ENCODE data around the gene CCDC138. TPM values are rescaled to one million over a fixed set of nuclear protein-coding genes. Genes with fewer than 3 reads are reported as not detected.

Gene CCDC138
- polyA plus RNA-seq, 1 donor from 2014 or later, result 19.0 TPM

DNA sequence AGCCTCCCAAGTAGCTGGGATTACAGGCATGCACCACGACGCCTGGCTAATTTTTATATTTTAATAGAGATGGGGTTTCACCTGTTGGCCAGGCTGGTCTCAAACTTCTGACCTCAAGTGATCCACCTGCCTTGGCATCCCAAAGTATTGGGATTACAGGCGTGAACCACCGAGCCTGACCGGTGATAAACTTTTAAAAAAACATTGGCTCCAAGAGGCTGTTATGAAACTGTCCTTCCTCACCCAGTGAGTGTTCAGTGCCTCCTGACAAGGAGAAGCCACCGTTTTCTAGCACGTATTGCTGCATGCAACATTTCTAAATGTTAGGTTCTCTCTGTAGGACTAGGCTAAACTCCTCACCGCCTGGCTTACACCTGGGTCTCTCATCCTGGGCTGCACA lies 139.2 kb downstream of the CCDC138 start:
- H3F3A ChIP-seq (ENCODE audit: insufficient read depth, low read length, poor library complexity, severe bottlenecking), result no peaks in the 10 kb centered on the region
- no peaks in the 10 kb centered on the region for H3K27me3 ChIP-seq (ENCODE audit: insufficient read depth, low read depth, low read length)
- no peaks in the 10 kb centered on the region for H3K9me3 ChIP-seq (ENCODE audit: low read length)
- TF ChIP-seq, protein P1, sequence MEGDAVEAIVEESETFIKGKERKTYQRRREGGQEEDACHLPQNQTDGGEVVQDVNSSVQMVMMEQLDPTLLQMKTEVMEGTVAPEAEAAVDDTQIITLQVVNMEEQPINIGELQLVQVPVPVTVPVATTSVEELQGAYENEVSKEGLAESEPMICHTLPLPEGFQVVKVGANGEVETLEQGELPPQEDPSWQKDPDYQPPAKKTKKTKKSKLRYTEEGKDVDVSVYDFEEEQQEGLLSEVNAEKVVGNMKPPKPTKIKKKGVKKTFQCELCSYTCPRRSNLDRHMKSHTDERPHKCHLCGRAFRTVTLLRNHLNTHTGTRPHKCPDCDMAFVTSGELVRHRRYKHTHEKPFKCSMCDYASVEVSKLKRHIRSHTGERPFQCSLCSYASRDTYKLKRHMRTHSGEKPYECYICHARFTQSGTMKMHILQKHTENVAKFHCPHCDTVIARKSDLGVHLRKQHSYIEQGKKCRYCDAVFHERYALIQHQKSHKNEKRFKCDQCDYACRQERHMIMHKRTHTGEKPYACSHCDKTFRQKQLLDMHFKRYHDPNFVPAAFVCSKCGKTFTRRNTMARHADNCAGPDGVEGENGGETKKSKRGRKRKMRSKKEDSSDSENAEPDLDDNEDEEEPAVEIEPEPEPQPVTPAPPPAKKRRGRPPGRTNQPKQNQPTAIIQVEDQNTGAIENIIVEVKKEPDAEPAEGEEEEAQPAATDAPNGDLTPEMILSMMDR (IDR thresholded peaks at IDR 0.05; ENCODE audit: poor library complexity, severe bottlenecking), result no peak
- TF ChIP-seq EZH2 (IDR thresholded peaks at IDR 0.05; ENCODE audit: borderline replicate concordance, insufficient read depth, low read length, poor library complexity, severe bottlenecking) (no peak), POLR2AphosphoS5 (IDR thresholded peaks at IDR 0.05) (no peak), REST (IDR thresholded peaks at IDR 0.05; ENCODE audit: borderline replicate concordance) (no peak), EP300 (conservative IDR thresholded peaks at IDR 0.05; ENCODE audit: poor library complexity, severe bottlenecking) (no peak), MXI1 (conservative IDR thresholded peaks at IDR 0.05; ENCODE audit: poor library complexity, severe bottlenecking) (no peak), TAF1 (IDR thresholded peaks at IDR 0.05; ENCODE audit: low read depth) (no peak), RAD21 (conservative IDR thresholded peaks at IDR 0.05) (no peak), SMC3 (conservative IDR thresholded peaks at IDR 0.05; ENCODE audit: poor library complexity) (no peak)
- no peaks in the 10 kb centered on the region for H4K20me1 ChIP-seq (ENCODE audit: insufficient read depth)
- H2AFZ ChIP-seq (ENCODE audit: low read depth, low read length), result no peak overlapping the region
- no peaks in the 10 kb centered on the region for H3K9me2 ChIP-seq (ENCODE audit: insufficient read depth, low read length)
- H3K79me2 ChIP-seq (replicated peaks; ENCODE audit: insufficient read depth, low read length), result no peaks in the 10 kb centered on the region
- no peaks in the 10 kb centered on the region for H3K36me3 ChIP-seq (ENCODE audit: insufficient read depth, low read length)
- no peak overlapping the region for H3K9ac ChIP-seq (ENCODE audit: low read length)
- no peak overlapping the region for H3K27ac ChIP-seq (ENCODE audit: low read length)
- H3K4me2 ChIP-seq (ENCODE audit: low read length), result no peak overlapping the region
- H3K4me3 ChIP-seq (ENCODE audit: low read length), result no peak overlapping the region

Small RNA genes lying within 50 kb of the gene (small RNA-seq; reads per million reads assigned to genes)
- 0 reads per million in 3 experiments for gene AC073415.1

Other genes with a start within 250 kb of the CCDC138 start
- 36.3 and 38.8 TPM in 2 replicates for gene RANBP2, start 67.3 kb upstream of the CCDC138 start, polyA plus RNA-seq
- gene EDAR, start 202.4 kb downstream of the CCDC138 start, polyA plus RNA-seq, result not detected in 2 replicates